IPS DF 4.7 (cell line): Measurements from ENCODE around the gene POPDC3.
"Not testable (repeated sequence)": the region's sequence is repeated elsewhere in the genome, so short reads cannot be mapped to it uniquely, and the experiment has no call there.

Experiments
- DNase-seq: peaks from one replicate; pipeline ENCODE4 v3.0.0-alpha.2; 2013; ENCODE audit warnings: low spot score; ENCODE audit errors: extremely low read depth

Gene POPDC3, protein sequence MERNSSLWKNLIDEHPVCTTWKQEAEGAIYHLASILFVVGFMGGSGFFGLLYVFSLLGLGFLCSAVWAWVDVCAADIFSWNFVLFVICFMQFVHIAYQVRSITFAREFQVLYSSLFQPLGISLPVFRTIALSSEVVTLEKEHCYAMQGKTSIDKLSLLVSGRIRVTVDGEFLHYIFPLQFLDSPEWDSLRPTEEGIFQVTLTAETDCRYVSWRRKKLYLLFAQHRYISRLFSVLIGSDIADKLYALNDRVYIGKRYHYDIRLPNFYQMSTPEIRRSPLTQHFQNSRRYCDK

DNA sequence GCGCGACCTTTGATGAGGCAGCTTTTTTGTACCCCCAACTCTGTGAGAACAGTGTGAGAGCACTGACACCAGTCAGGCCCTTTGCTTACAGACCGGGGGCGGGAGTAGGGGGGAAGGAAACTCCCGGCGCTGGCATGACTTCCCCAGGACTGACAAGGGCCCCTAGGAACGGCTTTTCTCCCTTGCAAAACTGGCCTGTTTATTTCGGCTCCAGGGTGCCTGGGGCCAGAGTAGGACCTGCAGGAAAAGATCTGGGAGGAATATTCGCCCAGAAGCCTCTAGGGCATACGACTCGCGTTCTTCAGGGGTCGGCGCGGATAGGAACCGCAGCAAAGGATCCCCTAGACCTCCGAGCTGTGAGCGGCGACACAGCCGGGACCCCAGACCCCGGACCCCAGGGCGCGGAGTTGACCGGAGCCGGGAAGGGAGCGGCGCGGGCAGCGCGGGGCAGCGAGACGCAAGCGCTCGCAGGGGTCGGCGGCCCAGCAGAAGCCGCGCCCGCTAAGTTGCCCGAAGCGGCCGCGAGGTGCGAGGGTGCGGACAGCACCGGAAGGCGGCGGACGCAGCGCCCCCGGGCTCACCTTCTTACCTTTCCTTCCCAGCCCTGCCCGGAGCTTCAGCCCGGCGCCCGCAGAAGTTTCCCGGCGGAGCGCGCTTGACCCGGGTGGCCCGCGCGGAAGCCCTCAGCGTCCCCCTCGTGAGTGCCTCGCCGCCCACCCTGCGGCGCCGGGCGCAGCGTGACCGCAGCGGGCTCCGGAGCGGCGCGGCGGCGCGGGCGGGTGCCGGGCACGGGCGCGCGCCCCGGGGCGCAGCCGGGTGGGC lies at the start of gene POPDC3:
Gene POPDC3, minus strand, starts transcription at position 771 of the 822 bp plus-strand sequence. CDS start 18,105 bp downstream, outside the sequence.
- DNase-seq: no peak

DNA sequence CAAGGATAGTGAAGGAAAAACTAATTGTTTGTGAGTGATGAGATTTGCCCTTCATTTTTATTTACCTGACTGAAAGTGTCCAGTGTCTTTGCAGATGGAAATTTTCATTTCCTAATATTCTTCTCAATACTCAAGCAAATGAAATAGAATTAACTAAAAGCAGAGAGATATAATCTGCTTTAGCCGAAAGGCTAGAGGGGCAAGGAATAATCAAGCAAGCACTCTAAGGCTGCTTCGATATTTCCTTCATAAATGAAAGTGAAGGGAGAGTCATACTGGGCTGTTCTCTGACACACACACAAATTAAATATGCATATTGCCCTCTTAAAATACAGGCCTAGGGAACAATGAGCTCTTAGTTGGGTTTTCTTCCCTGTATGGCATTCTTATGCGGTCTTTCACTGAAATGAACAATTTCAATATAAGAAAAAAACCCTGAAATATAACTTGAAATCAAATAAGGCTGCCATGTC lies 47.5 kb upstream of the POPDC3 start:
- no peak for DNase-seq

DNA sequence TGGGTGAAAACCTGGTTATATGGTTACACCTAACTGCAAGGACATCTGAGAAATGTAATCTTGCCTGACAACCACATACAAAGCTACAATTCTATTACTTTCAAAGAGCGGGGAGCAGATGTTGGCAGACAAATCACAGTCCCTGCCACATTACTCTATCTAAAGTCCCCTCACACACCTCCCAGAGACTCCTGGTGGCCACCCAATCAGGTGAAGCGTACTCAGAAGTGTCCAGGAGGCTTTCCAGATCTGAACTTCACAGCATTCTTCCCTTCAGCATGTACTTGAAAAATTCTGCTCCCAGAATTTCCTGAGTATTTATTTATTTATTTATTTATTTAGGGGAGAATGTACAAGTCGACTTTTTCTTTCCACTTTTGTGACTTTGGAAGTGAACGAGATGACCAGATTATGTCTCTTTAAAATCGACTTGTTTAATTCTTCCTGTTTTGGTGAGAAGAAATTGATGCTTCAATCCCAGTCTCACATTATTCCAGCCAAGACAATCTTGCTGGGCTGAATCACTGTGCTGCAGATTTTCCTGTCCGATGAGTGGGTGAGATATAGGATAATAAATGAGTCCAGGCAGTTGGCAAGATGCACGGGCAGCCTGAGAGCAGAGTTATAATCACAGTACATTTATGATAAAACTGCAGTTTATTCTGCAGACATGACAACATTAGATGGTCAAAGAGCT lies 46.9 kb upstream of the POPDC3 start:
- DNase-seq: no peak

DNA sequence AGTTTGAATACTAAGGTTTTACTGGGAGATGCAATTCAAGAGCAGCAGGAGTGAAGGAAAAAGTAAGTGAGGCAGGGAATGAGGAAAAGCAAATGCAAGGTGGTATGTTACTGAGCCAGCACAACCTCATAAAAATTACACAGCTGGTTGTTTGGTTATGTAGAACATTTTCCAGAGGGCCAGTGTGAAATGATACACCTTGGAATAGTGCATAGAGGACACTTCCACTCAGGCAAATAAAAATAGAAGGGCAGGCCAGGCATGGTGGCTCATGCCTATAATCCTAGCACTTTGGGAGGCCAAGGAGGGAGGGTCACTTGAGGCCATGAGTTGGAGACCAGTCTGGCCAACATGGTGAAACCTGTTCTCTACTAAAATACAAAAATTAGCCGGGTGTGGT lies 43.4 kb upstream of the POPDC3 start:
- no peak for DNase-seq

DNA sequence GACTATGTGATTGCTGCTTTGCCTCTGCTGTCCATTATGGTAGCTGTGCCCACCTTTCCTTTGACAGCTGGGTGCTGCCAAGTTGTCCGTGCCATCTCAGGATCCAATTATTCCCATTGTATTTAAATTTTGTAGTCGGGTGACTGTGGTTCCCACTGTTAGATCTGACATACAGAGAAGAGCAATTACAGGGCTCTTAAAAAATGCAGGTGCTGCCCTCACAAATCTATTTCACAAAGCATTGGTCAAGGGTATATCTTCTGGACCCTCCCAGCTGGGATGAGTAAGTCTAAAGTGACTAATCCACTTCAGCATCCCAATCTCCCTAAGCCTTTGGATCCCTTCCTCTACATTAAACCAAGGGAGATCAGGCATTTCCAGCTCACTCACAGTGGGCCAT lies 41.4 kb upstream of the POPDC3 start:
- DNase-seq: not testable (repeated sequence)

- DNase-seq: no peak
These were observed 40.4 kb upstream of the POPDC3 start for GRCh38 chr6:105220186-105220585.

DNA sequence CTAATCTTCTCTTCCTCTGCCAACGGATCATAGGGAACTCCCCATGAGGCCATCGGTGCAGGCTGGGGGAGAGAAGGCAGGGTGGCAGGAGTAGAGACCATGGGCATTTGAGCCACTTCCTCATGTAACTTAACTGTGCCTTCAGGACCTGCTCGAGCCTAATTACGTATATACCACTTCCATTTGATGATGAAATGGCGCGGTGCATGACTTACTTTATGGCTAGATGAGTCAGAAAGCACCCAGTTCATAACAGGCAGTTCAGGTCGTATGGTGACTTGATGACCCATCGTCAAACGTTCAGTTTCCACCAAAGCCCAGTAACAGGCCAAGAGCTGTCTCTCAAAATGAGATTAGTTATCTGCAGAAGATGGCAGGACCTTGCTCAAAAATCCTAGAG lies 39.4 kb upstream of the POPDC3 start:
- not testable (repeated sequence) for DNase-seq

GRCh38 chr6:105215506-105215905 lies 35.7 kb upstream of the POPDC3 start:
- DNase-seq: no peak

GRCh38 chr6:105214668-105215067 lies 34.9 kb upstream of the POPDC3 start:
- DNase-seq: no peak

GRCh38 chr6:105213272-105213671 lies 33.5 kb upstream of the POPDC3 start:
- no peak for DNase-seq

GRCh38 chr6:105212587-105212986 lies 32.8 kb upstream of the POPDC3 start:
- no peak for DNase-seq

DNA sequence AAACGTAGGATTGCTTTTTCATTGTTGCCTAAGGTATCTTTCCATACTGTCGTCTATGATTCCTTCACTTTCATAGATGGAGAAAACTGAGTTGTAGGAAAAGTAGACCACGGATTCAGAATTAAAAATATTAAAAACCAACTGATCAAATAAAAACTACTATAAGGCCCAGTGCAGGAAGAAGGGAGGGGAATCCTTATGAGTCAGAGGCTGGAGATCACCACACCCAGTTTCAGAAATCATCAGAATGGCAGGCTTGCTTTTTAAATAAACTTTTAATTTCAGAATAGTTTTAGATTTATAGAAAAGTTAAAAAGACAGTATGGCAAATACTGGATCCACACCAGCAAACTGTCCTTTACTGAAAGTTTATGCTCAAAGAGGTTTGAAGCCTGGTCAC lies 32.0 kb upstream of the POPDC3 start:
- no peak for DNase-seq

DNA sequence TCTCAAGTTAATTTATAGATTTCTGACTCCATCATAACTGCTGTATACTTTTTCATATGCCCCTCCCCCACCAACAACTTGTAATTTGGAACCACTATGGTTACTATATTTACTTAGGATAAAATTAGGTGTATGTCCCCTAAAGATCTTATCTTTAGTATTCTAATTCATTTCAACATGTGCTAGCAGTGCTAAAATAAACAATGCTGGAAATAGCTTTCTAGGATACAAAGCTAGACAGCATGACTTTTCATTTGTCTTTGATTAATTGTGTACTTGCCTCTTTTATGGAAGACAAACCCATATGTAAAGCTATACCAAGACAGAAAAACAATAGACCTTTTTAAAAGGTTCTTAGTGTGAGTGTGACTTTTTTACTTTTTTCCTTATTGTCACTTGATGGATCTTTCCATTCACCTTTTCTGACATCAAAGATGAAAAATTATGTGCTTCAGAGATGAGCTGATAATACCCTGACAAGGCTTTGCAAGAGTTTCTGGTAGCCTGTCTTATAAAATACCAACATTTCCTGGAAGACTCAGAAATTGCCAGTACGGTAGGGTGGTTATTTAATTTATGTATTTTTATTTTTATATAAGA lies 31.2 kb upstream of the POPDC3 start:
- no peak for DNase-seq

GRCh38 chr6:105209950-105210706 lies 30.3 kb upstream of the POPDC3 start:
- no peak for DNase-seq

DNA sequence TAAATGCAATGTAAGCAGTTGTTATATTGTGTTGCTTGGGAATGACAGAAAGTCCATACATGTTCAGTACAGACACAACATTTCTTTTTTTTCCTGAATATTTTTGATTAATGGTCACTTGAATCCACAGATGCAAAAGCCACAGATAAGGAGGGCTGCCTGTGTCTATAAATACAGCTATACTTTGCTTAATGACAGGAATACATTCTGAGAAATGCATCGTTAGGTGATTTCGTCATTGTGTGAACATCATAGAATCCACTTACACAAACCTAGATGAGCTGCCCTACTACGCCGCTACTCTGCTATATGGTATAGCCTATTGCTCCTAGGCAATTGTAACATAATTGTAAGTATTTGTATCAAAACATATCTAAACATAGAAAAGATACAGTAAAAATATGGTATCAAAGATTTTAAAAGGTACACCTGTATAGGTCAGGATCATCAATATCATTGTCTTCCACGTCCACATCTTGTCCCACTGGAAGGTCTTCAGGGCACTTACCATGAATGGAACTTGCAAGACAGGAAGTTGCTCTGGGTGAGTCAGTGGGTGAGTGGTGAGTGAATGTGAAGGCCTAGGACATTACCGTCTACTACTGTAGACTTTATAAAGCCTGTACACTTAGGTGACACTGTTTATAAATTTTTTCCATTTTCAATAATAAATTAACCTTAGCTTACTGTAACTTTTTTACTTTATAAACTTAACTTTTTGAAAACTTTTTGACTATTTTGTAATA lies 27.9 kb upstream of the POPDC3 start:
- DNase-seq: no peak

DNA sequence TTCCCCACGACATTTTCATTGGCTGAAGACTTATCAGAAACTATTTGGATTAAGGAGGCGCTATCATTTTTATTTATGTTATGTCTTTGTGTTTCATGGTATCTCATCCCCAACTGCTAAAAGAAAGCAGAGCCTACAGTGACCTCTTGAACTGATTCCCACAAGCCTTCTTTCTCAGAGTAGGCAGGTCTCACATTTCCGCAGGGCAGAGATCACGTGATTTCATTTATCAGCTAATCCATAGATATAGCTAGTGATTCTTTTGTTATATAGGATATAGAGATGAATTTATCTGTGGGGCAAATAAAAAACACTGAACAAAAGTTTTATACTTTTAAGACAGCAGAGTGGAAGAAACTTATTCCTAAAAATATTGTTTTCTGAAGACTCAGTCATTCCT lies 25.0 kb upstream of the POPDC3 start:
- DNase-seq: no peak

DNA sequence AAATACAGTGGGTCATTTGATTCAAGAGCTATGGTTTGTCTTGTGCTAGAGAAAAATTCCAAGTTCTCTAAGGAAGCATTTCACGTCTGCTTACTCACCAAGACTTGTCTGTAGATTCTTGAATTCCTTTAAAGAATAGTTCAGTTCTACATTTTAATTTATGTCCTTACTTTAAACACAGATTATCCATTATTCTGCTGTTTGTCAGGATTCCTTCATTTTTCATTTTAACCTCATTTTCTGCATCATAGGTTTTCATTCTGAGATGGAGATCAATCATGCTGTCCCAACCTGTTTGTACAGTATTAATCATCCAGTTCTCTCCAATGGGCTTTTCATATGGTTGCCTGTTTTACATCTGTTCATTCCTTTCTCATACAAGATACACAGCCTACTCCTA lies 24.5 kb upstream of the POPDC3 start:
- DNase-seq: no peak

- no peak for DNase-seq
These were observed 22.7 kb upstream of the POPDC3 start for GRCh38 chr6:105202486-105202885.

DNA sequence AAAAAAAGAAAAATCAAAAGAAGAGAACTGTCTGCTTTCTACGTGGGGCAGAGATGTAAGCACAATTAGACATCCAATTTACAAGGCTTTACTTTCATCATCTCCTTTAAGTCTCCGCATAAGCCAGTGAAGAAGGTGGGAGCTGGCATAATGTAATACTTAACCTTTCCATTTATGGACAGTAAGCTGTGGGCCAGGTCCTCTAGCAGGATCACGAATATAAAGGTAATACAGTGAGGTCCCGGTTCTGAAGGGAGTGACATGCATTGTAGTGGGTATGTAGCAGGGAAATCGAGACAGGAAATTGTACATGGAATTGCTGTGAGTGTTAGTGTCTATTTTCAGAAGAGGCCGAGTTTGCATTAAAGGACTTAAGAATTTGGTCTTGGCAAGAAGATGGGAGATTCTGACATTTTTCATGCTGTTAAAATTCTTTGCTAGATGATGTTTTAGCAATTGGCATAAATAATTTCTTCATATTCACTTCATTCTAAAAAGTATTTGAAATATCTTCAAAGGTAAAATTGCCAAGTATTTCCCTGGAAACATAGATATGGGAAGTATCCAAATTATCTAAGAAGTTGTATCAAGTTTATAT lies 20.4 kb upstream of the POPDC3 start:
- no peak for DNase-seq

GRCh38 chr6:105199711-105200110 lies 19.9 kb upstream of the POPDC3 start:
- DNase-seq: no peak
